NCI-H1092 (cell line): ENCODE measurements around the gene DST.

Experiments used
- DNase-seq: peaks from one replicate; lab custom pipeline; 2025; lab: John Stamatoyannopoulos, UW

The DST gene

GRCh38 chr6:56620229-56620868, 22.3 kb downstream of the DST start:
- DNase-seq: no peak

GRCh38 chr6:56618050-56618449, 24.6 kb downstream of the DST start:
- DNase-seq: no peak

GRCh38 chr6:56616967-56617366, 25.7 kb downstream of the DST start:
- DNase-seq: no peak

GRCh38 chr6:56613247-56613851, 29.3 kb downstream of the DST start:
- DNase-seq: no peak

GRCh38 chr6:56608332-56608731, 34.4 kb downstream of the DST start:
- DNase-seq: no peak

GRCh38 chr6:56607111-56607752, 35.5 kb downstream of the DST start:
- DNase-seq: no peak

- DNase-seq: no peak
Observed at GRCh38 chr6:56605435-56605834, 37.3 kb downstream of the DST start.

GRCh38 chr6:56604186-56604585, 38.5 kb downstream of the DST start:
- DNase-seq: no peak

- DNase-seq: no peak
Observed at GRCh38 chr6:56601390-56601789, 41.3 kb downstream of the DST start.

GRCh38 chr6:56595490-56596122, 47.1 kb downstream of the DST start:
- DNase-seq: peak; percentile 1

- DNase-seq: no peak
Observed at GRCh38 chr6:56594699-56595098, 48.0 kb downstream of the DST start.

- DNase-seq: no peak
Observed at GRCh38 chr6:56593801-56594318, 48.8 kb downstream of the DST start.

- no peak for DNase-seq
Observed at GRCh38 chr6:56582236-56582635, 60.5 kb downstream of the DST start.

GRCh38 chr6:56581296-56581925, 61.3 kb downstream of the DST start:
- DNase-seq: no peak

- no peak for DNase-seq
Observed at GRCh38 chr6:56580271-56580670, 62.4 kb downstream of the DST start.

GRCh38 chr6:56579155-56579851, 63.4 kb downstream of the DST start:
- DNase-seq: no peak

GRCh38 chr6:56575736-56576135, 67.0 kb downstream of the DST start:
- DNase-seq: no peak

GRCh38 chr6:56574292-56574691, 68.4 kb downstream of the DST start:
- DNase-seq: no peak

GRCh38 chr6:56573624-56574023, 69.1 kb downstream of the DST start:
- DNase-seq: no peak

- no peak for DNase-seq
Observed at GRCh38 chr6:56572788-56573471, 69.8 kb downstream of the DST start.

- DNase-seq: no peak
Observed at GRCh38 chr6:56571605-56572004, 71.1 kb downstream of the DST start.
